K562 (cell line): ENCODE measurements around the gene CTSZ. TPM values are rescaled to one million over a fixed set of nuclear protein-coding genes. Genes with fewer than 3 reads are reported as not detected.

Experiments used
- MITF ChIP-seq: IDR thresholded peaks from 2 replicates; pipeline ENCODE4 v1.6.1; 2014; ENCODE audit warnings: antibody characterized with exemption
- NR4A1 ChIP-seq, 2 experiments: fragments of 250-450 bp in 1 of 2; fragments of 450-650 bp in 1 of 2; sonication (Bioruptor Pico) in 1 of 2; IDR thresholded peaks; 2 replicates each; pipeline versions ENCODE4 v1.4.0 to v1.6.1; 2016 to 2020; ENCODE audit warnings: mild to moderate bottlenecking in 2 of 2, missing compliant biosample characterization in 1 of 2, missing genetic modification characterization in 1 of 2, moderate library complexity in 1 of 2
- PYGO2 ChIP-seq: fragments of 450-650 bp; IDR thresholded peaks from 2 replicates; pipeline ENCODE4 v1.6.1; 2016; ENCODE audit warnings: mild to moderate bottlenecking, missing genetic modification characterization, moderate library complexity, missing compliant biosample characterization
- RB1 ChIP-seq: fragments of 450-650 bp; IDR thresholded peaks from 2 replicates; pipeline ENCODE4 v1.6.1; 2017; ENCODE audit warnings: low read depth, mild to moderate bottlenecking
- SAFB2 ChIP-seq: fragments of 200-400 bp; formaldehyde crosslinking; IDR thresholded peaks from 2 replicates; pipeline ENCODE4 v1.6.1; 2018; ENCODE audit warnings: borderline replicate concordance, low read length, low read depth, moderate library complexity; ENCODE audit not compliant: severe bottlenecking
- TAF7 ChIP-seq: fragments of 450-650 bp; IDR thresholded peaks from 2 replicates; pipeline ENCODE4 v1.6.1; 2016; ENCODE audit warnings: missing genetic modification characterization, missing compliant biosample characterization
- TSHZ1 ChIP-seq: fragments of 250-450 bp; sonication (Bioruptor Pico); IDR thresholded peaks from 2 replicates; pipeline ENCODE4 v1.4.0; 2020; ENCODE audit warnings: mild to moderate bottlenecking, moderate library complexity
- ZBTB43 ChIP-seq: sonication (generic); formaldehyde crosslinking; IDR thresholded peaks from 2 replicates; pipeline ENCODE4 v1.8.0; 2023; ENCODE audit warnings: mild to moderate bottlenecking, missing genetic modification reagents
- polyA plus RNA-seq, 8 experiments: library from polyadenylated mRNA; depleted of rRNA in 4 of 8; stranded (reverse) in 5 of 8; unstranded in 3 of 8; fragments of >200 nt; fragmentation: Nextera tagmentation in 2 of 8; fragmentation: Illumina TruSeq in 1 of 8; extraction: Ambion mirVana in 2 of 8; extraction: Trizol in 1 of 8; gene quantifications; 2 replicates each; pipeline versions ENCODE4 v1.2.1 to v1.2.3, GENCODE V29; 2011 to 2014; ENCODE audit warnings: inconsistent platforms in 1 of 8, missing spikeins in 1 of 8
- total RNA-seq, 7 experiments: library from RNA; depleted of rRNA in 6 of 7; stranded (reverse); fragments of >200 nt in 6 of 7; fragmentation: Illumina TruSeq in 2 of 7; extraction: Trizol in 2 of 7; gene quantifications; 2 replicates each; pipeline versions ENCODE4 v1.2.1 to v1.2.3, GENCODE V29; 2011 to 2021; ENCODE audit warnings: low replicate concordance in 1 of 7
- TF ChIP-seq, protein P1 (sequence below), 2 experiments: IDR thresholded peaks; 2 replicates each; pipeline ENCODE4 v1.6.1; 2012; ENCODE audit warnings: improper control_type of control experiment in 2 of 2, low read depth in 2 of 2, low read length in 2 of 2, borderline replicate concordance in 1 of 2
- TF ChIP-seq, protein P2 (sequence below): sonication (generic); formaldehyde crosslinking; IDR thresholded peaks from 2 replicates; pipeline ENCODE4 v1.8.0; 2023; ENCODE audit warnings: mild to moderate bottlenecking, missing genetic modification reagents

CTSZ gene
- total and polyA plus RNA-seq, 9 of the 15 experiments (the other 6 are each of a cell fraction or from before 2014, with no cell fraction given), result 1.6 to 143 (median 82.8) TPM

DNA sequence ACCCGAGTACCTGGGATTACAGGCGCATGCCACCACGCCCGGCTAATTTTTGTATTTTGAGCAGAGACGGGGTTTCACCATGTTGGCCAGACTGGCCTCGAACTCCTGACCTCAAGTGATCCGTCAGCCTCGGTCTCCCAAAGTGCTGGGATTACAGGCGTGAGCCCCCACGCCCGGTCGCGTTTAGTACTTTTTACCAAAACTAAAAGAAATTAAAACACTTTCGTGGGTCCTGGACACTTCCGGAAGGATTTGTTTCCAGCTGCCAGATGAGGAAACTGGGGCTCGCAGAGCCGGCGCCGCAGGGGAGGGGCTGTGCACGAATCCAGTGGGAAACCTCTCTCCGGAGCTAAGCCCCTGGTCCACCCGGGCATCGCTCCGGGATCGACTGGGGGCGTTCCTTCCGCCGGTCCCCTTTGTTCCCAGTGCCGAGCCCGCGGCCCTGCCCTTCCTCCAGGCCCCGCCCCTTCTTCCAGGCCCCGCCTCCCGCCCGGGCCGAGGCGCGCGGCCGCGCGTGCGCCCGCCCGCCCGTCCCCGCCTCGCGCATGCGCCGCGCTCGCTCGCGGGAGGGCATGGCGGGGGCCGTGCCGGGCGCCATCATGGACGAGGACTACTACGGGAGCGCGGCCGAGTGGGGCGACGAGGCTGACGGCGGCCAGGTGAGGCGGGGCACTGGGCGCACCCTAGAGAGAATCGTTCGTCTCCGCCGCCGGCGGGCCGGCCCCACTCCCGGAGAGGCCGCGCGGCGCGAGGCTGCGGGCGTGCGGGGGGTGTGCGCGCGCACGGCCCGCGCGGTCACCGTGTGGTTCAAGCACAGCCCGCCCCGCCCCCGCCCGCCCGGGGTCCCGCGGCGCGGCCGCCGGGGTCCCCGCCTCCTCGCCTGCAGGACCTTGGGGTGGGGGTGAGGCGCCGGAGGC lies 26.1 kb downstream of the CTSZ start, which contains the start of gene NELFCD (continued):
- no peak for TF ChIP-seq ZBTB43 (CRISPR knock-in tag)
- TF ChIP-seq RB1, result peak; percentile 91; the same call in 1 of the 2 replicates
- no peak for TF ChIP-seq TSHZ1 (CRISPR knock-in tag)
- TF ChIP-seq MITF, result no peak
- TF ChIP-seq, protein P1, sequence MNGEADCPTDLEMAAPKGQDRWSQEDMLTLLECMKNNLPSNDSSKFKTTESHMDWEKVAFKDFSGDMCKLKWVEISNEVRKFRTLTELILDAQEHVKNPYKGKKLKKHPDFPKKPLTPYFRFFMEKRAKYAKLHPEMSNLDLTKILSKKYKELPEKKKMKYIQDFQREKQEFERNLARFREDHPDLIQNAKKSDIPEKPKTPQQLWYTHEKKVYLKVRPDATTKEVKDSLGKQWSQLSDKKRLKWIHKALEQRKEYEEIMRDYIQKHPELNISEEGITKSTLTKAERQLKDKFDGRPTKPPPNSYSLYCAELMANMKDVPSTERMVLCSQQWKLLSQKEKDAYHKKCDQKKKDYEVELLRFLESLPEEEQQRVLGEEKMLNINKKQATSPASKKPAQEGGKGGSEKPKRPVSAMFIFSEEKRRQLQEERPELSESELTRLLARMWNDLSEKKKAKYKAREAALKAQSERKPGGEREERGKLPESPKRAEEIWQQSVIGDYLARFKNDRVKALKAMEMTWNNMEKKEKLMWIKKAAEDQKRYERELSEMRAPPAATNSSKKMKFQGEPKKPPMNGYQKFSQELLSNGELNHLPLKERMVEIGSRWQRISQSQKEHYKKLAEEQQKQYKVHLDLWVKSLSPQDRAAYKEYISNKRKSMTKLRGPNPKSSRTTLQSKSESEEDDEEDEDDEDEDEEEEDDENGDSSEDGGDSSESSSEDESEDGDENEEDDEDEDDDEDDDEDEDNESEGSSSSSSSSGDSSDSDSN (IDR thresholded peaks at IDR 0.05; ENCODE audit: borderline replicate concordance in 1 of 2, low read depth in 2 of 2, low read length in 2 of 2), result no peak
- TF ChIP-seq PYGO2 (tag), result no peak
- TF ChIP-seq SAFB2, result no peak
- TF ChIP-seq, protein P2, sequence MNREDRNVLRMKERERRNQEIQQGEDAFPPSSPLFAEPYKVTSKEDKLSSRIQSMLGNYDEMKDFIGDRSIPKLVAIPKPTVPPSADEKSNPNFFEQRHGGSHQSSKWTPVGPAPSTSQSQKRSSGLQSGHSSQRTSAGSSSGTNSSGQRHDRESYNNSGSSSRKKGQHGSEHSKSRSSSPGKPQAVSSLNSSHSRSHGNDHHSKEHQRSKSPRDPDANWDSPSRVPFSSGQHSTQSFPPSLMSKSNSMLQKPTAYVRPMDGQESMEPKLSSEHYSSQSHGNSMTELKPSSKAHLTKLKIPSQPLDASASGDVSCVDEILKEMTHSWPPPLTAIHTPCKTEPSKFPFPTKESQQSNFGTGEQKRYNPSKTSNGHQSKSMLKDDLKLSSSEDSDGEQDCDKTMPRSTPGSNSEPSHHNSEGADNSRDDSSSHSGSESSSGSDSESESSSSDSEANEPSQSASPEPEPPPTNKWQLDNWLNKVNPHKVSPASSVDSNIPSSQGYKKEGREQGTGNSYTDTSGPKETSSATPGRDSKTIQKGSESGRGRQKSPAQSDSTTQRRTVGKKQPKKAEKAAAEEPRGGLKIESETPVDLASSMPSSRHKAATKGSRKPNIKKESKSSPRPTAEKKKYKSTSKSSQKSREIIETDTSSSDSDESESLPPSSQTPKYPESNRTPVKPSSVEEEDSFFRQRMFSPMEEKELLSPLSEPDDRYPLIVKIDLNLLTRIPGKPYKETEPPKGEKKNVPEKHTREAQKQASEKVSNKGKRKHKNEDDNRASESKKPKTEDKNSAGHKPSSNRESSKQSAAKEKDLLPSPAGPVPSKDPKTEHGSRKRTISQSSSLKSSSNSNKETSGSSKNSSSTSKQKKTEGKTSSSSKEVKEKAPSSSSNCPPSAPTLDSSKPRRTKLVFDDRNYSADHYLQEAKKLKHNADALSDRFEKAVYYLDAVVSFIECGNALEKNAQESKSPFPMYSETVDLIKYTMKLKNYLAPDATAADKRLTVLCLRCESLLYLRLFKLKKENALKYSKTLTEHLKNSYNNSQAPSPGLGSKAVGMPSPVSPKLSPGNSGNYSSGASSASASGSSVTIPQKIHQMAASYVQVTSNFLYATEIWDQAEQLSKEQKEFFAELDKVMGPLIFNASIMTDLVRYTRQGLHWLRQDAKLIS, result no peak
- TF ChIP-seq NR4A1 (CRISPR knock-in tag; IDR thresholded peaks at IDR 0.05), result no peak
- no peak for TF ChIP-seq NR4A1 (tag; IDR thresholded peaks at IDR 0.05)
- no peak for TF ChIP-seq TAF7 (tag)
